Gastrocnemius medialis (tissue), 4 donors: ENCODE data around the gene SLC7A8. TPM values are rescaled to one million over a fixed set of nuclear protein-coding genes. Genes with fewer than 3 reads are reported as not detected.

Source experiments
- ATAC-seq, 2 donors: fragments of 150-250 bp; one replicate each; pipeline ENCODE4 v1.9.1; 2016
- DNase-seq, 2 donors: peaks; one replicate each; pipeline ENCODE4 v3.0.0-alpha.2; 2019
- H3K27ac ChIP-seq, 4 donors: fragments of 200-600 bp; sonication (generic); 1 replicate in 1 of 4; 2 replicates in 3 of 4; pipeline ENCODE4 v1.5.1; 2016 to 2018; ENCODE audit warnings: mild to moderate bottlenecking in 2 of 4, moderate library complexity in 1 of 4
- H3K27me3 ChIP-seq, 3 donors: fragments of 200-600 bp; sonication (generic) in 2 of 3; 1 replicate in 1 of 3; 2 replicates in 2 of 3; pipeline versions ENCODE4 v1.5.1 to v1.6.0; 2016 to 2019; ENCODE audit warnings: mild to moderate bottlenecking in 1 of 3, moderate library complexity in 1 of 3
- H3K36me3 ChIP-seq, 2 donors: fragments of 200-600 bp; sonication (generic) in 1 of 2; one replicate each; pipeline ENCODE4 v1.5.1; 2017 to 2018
- H3K4me1 ChIP-seq, 2 donors: fragments of 200-600 bp; sonication (generic) in 1 of 2; one replicate each; pipeline ENCODE4 v1.5.1; 2016 to 2017; ENCODE audit warnings: mild to moderate bottlenecking in 2 of 2
- H3K4me3 ChIP-seq, 4 donors: fragments of 200-600 bp; sonication (generic) in 3 of 4; 1 replicate in 1 of 4; 2 replicates in 3 of 4; pipeline ENCODE4 v1.5.1; 2016 to 2019; ENCODE audit warnings: mild to moderate bottlenecking in 2 of 4
- H3K9me3 ChIP-seq, 3 donors: fragments of 200-600 bp; sonication (generic) in 2 of 3; 1 replicate in 1 of 3; 2 replicates in 2 of 3; pipeline ENCODE4 v1.5.1; 2016 to 2019
- POLR2A ChIP-seq, 2 donors: fragments of 450-650 bp; IDR thresholded peaks; one replicate each; pipeline ENCODE4 v1.6.1; 2017; ENCODE audit warnings: antibody characterized with exemption in 2 of 2, mild to moderate bottlenecking in 2 of 2, moderate library complexity in 2 of 2
- in situ Hi-C, 4 donors: fragments of 200-750 bp; cut with MboI; loops; one replicate each; pipeline versions ENCODE4 v1.15.0 to v1.8.0; 2017; ENCODE audit warnings: low sequenced_read_pairs in 4 of 4
- intact Hi-C: fragments of 100-400 bp; cut with DNase I; formaldehyde crosslinking; loops from one replicate; pipeline ENCODE4 v1.15.1; 2023; ENCODE audit warnings: low total_unique reads
- total RNA-seq, 4 donors: library from RNA; depleted of rRNA; stranded (reverse); fragments of >200 nt; gene quantifications; one replicate each; pipeline versions ENCODE4 v1.1.0 to v1.2.3, GENCODE V29; 2016
- TF ChIP-seq, protein P1 (sequence below), 5 experiments: fragments of 450-650 bp in 3 of 5; fragments of 200-600 bp in 2 of 5; sonication (generic) in 2 of 5; IDR thresholded peaks in 4 of 5; conservative IDR thresholded peaks in 1 of 5; 1 replicate in 4 of 5; 2 replicates in 1 of 5; pipeline ENCODE4 v1.5.1; 2016 to 2019; ENCODE audit warnings: antibody characterized with exemption in 5 of 5, mild to moderate bottlenecking in 3 of 5, moderate library complexity in 3 of 5

SLC7A8 gene
- total RNA-seq, 4 donors from 2014 or later: 34.5 to 199 (median 63.7) TPM

DNA sequence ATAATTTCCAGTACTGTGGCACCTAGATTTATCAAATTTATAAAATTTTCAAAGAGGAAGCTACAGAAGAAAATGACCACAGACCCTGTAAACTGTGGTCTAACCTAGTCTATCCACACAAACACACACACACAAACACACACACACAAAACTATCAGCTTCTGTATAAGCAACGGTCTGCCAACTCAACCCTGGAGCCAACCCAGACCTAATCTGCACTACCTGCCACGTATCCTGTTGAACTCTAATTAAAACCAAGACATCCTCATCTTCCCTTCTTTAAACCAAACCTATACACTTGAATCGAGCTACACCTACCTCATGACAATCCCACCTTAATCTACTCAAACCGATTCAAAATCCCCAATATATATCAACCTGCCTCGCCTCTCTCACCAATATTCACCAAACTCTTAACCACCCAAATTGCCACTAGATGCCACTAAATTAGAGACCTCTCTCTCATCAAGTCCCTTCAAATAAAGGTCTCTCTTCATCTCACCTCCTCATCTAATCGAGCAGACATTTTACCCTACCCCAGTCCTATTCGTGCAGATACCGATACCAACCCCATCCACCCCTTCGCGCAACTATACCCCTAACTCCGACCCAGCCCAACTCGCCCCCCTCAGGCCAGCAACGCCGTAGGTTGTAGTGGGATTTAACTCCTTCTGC lies 89.3 kb downstream of the SLC7A8 start:
- in situ Hi-C loops: no loop called here
- TF ChIP-seq POLR2A (IDR thresholded peaks at IDR 0.05): no peak
- TF ChIP-seq, protein P1, sequence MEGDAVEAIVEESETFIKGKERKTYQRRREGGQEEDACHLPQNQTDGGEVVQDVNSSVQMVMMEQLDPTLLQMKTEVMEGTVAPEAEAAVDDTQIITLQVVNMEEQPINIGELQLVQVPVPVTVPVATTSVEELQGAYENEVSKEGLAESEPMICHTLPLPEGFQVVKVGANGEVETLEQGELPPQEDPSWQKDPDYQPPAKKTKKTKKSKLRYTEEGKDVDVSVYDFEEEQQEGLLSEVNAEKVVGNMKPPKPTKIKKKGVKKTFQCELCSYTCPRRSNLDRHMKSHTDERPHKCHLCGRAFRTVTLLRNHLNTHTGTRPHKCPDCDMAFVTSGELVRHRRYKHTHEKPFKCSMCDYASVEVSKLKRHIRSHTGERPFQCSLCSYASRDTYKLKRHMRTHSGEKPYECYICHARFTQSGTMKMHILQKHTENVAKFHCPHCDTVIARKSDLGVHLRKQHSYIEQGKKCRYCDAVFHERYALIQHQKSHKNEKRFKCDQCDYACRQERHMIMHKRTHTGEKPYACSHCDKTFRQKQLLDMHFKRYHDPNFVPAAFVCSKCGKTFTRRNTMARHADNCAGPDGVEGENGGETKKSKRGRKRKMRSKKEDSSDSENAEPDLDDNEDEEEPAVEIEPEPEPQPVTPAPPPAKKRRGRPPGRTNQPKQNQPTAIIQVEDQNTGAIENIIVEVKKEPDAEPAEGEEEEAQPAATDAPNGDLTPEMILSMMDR (IDR thresholded peaks at IDR 0.05 in 4 of 5, conservative IDR thresholded peaks at IDR 0.05 in 1 of 5): peak in 1 of 5 experiments; percentile 28
- intact Hi-C loops: loop anchor here (2.0 kb wide), 3 partner anchors 15 to 59 kb away; partner anchors contain the start of gene PSMB5
- peak overlapping the region; percentile 73 to 99 (median 82) for H3K4me3 ChIP-seq
- ATAC-seq (no peak), DNase-seq (no peak)
- peaks cover 0 to 50% of the 10 kb centered on the region in 2 donors for H3K36me3 ChIP-seq
- peak overlapping the region; percentile 91 to 100 (median 96) for H3K27ac ChIP-seq
- H3K4me1 ChIP-seq: peaks cover 27 to 32% of the 10 kb centered on the region in 2 donors
- no peaks in the 10 kb centered on the region for H3K9me3 ChIP-seq
- H3K27me3 ChIP-seq: no peaks in the 10 kb centered on the region

DNA sequence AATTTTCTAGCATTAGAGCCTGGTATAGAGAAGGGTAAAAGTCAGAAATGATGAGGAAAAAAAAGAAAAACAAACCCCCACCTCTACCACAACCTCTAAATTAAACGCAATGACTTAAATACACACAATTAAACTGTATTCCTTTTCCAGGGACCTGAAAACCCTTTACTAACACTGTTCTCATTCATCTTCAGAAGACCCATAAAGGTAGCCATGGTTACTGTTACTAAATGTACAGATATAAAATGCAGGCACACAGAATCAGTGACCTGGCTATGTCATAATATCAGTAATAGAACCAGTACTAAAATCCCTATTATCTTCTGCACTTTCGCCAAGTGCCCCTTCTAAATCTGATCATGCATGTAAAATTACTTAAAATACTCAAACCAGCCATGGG lies 89.9 kb downstream of the SLC7A8 start:
- ATAC-seq (no peak), DNase-seq (no peak)
- Histone ChIP-seq H3K9me3 (no peaks in the 10 kb centered on the region), H3K36me3 (peaks cover 0 to 56% of the 10 kb centered on the region in 2 donors), H3K27me3 (no peaks in the 10 kb centered on the region), H3K4me3 (peak overlapping the region; percentile 73 to 99 (median 82)), H3K27ac (peak overlapping the region in 3 of 4 donors; percentile 91 to 100 (median 97)), H3K4me1 (peaks cover 27 to 32% of the 10 kb centered on the region in 2 donors)
- no peak for TF ChIP-seq POLR2A (IDR thresholded peaks at IDR 0.05)
- TF ChIP-seq, protein P1 (IDR thresholded peaks at IDR 0.05 in 4 of 5, conservative IDR thresholded peaks at IDR 0.05 in 1 of 5): no peak
- intact Hi-C loops: no loop called here
- in situ Hi-C loops: no loop called here

DNA sequence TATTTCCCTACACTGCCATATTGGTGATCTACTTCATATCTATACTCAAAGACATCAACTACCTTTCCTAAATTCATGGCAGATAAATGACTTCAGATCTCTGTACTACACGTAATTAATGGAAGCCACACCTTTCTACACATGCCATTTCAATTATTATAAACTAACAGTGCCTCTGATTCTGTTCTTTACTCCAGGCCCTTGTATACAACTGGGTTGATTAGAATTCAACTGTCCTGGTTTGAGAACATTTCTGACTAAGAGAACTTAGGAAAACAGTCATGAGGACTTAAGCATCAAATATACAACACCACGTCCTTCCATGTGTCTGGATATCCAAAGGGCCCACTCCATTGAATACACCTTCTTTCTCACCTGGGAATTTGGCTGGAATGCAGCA lies 90.4 kb downstream of the SLC7A8 start:
- intact Hi-C loops: no loop called here
- peaks cover 27 to 32% of the 10 kb centered on the region in 2 donors for H3K4me1 ChIP-seq
- ATAC-seq (no peak), DNase-seq (no peak)
- in situ Hi-C loops: no loop called here
- peak overlapping the region in 2 of 4 donors; percentile 0 to 79 for H3K4me3 ChIP-seq
- TF ChIP-seq, protein P1 (IDR thresholded peaks at IDR 0.05 in 4 of 5, conservative IDR thresholded peaks at IDR 0.05 in 1 of 5): no peak
- TF ChIP-seq POLR2A (IDR thresholded peaks at IDR 0.05): no peak
- no peaks in the 10 kb centered on the region for H3K27me3 ChIP-seq
- no peaks in the 10 kb centered on the region for H3K9me3 ChIP-seq
- H3K36me3 ChIP-seq: peaks cover 0 to 56% of the 10 kb centered on the region in 2 donors
- H3K27ac ChIP-seq: peak overlapping the region in 2 of 4 donors; percentile 97 to 100

DNA sequence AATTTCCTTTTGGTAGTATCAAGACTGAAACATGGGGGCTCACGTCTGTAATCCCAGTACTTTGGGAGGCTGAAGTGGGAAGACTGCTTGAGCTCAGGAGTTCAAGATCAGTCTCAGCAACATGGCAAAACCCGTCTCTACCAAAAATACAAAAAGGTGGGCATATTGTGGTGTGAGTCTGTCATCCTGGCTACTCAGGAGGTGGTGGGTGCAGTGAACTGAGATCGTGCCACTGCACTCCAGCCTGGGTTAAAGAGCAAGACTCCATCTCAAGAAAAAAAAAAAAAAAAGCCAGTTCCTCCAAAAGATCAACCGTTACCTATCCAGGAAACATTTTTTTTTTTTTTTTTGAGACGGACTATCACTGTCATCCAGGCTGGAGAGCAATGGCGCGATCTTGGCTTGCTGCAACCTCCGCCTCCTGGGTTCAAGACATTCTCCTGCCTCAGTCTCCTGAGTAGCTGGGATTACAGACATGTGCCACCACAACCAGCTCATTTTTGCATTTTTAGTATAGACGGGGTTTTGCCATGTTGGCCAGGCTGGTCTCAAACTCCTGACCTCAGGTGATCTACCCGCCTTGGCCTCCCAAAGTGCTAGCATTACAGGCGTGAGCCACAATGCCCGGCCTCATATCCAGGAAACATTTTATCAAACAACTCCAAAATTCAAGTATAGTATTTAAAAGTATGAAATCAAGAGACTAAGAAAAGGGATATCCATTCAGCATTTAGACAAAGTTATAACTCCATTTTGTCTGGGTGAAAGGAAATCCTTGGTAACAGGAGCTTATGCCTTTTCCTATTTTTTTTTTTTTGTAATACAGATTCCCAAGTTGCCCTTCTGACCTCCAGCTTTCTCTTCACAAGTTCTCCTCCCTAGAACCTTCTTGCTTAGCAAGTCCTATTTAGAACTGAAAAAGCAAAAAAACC lies 91.9 kb downstream of the SLC7A8 start:
- in situ Hi-C loops: no loop called here
- H3K9me3 ChIP-seq: no peaks in the 10 kb centered on the region
- intact Hi-C loops: no loop called here
- H3K4me1 ChIP-seq: peaks cover 18 to 19% of the 10 kb centered on the region in 2 donors
- H3K27me3 ChIP-seq: no peaks in the 10 kb centered on the region
- DNase-seq (no peak), ATAC-seq (no peak)
- no peak overlapping the region for H3K27ac ChIP-seq
- H3K4me3 ChIP-seq: no peak overlapping the region
- peaks cover 0 to 57% of the 10 kb centered on the region in 2 donors for H3K36me3 ChIP-seq
- no peak for TF ChIP-seq POLR2A (IDR thresholded peaks at IDR 0.05)
- TF ChIP-seq, protein P1 (IDR thresholded peaks at IDR 0.05 in 4 of 5, conservative IDR thresholded peaks at IDR 0.05 in 1 of 5): no peak
